Putamen (tissue), 1 donor: ENCODE results near the gene PPP1R8.
"Not testable (repeated sequence)": the region's sequence is repeated elsewhere in the genome, so short reads cannot be mapped to it uniquely, and the experiment has no call there.

Experiments
- DNase-seq: peaks from one replicate; pipeline ENCODE4 v3.0.0-alpha.2; 2016; ENCODE audit warnings: low spot score

Gene PPP1R8

GRCh38 chr1:27830621-27831440 lies at the start of gene PPP1R8:
Gene PPP1R8 (plus strand): TSS chr1:27830782. CDS start chr1:27830836, 54 bp downstream.
- peak; percentile 96 for DNase-seq

DNA sequence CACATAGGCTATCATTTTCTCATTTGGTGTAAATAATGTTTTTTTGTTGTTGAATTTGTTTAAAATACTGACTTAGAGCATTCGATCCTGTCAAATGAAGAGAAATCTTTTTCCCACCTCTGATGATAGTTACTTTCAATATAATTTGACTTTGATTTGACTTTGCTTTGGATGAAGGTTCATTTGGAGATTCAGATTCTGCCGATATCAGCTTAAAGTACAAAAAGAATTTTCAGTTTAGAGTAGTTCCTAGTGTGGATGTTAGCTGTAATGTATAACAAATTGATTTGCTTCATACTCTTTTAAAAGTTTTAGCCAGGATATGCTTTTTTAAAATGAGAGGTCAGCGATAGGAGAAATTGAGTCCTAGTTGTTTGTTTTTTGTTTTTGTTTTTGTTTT lies 47.6 kb upstream of the PPP1R8 start:
- no peak for DNase-seq

- no peak for DNase-seq
Measured at GRCh38 chr1:27784700-27785099, 45.9 kb upstream of the PPP1R8 start.

DNA sequence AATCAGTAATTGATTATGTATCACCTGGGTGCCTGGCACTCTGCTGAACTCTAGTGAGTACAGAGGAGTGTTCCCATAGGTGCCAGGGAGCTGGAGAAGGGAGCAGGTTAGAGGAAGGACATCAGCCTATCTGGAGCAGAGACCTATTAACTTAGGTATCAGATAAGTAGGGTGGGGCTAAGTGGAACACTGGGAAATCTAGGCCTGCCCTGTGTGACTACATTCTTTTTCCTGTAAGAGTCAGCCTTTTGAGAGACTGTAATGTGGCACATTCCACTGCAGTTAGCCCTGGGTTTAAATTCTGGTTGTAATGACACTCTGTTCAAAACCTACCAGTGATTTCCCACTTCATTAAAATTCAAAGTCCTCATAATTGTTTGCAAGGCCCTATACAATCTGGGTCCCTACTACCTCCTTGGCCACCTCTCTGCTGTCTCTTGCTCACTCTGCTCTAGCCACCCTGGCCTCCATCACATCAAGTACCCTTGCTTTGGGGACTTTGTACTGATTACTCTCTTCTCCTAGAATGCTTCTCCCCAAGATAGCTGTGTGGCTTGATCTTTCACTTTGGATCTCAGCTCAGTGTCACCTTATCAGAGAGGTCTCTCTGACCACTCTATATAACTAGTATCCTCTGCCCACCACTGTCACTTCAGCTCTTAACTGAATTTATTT lies 44.7 kb upstream of the PPP1R8 start:
- no peak for DNase-seq

- DNase-seq: no peak
Measured at GRCh38 chr1:27787895-27788294, 42.7 kb upstream of the PPP1R8 start.

DNA sequence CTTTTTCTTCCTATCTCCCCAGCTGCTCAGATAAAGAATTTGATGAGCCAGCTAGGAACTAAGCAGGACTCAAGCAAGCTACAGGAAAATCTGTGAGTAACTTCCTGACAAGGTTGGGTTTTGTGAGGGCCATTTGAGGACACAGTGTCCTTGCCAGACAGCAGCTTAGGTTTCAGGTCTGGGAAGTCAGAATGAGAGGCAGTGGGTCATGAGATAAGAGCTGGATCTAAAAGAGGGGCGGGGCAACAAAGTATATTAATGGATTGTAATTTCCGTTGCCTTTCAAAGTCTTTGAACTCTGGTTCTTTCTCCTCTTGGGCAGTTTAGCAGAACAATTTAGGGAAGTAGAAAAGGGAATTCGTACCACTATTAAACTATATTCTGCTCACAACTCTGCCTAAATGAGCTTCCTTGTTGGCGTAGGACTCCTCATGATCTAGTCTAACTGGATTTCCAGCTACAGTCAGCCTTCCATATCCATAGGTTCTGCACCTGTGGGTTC lies 41.0 kb upstream of the PPP1R8 start:
- DNase-seq: peak; percentile 12

DNA sequence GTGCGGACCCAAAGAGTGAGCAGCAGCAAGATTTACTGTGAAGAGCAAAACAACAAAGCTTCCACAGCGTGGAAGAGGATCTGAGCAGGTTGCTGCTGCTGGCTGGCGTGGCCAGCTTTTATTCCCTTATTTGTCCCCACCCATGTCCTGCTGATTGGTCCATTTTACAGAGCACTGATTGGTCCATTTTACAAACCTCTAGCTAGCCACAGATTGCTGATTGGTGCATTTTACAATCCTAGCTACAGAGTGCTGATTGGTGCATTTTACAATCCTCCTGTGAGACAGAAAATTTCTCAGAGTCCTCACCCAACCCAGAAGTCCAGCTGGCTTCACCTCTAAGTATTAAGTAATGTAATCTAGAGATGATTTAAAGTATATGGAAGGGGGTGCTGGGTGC lies 40.3 kb upstream of the PPP1R8 start:
- DNase-seq: not testable (repeated sequence)

DNA sequence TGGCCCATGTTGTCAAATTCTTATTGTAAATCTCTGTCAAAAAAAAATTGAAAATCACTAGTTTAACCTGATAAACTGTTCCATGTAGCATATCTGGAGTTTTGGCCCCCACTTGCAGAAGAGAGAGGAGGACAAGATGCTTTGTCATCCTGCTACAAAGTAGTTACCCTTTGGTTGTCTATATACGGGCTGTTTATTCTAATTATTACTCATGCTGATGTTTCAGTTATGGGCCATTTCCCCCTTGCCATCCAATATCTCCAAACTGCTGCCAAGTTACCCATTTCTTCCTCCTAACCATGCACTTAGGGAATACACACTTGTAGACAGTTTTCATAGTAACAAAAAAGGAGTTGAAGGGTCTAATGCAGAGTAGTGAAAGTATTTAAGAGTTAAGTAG lies 35.0 kb upstream of the PPP1R8 start:
- DNase-seq: no peak

DNA sequence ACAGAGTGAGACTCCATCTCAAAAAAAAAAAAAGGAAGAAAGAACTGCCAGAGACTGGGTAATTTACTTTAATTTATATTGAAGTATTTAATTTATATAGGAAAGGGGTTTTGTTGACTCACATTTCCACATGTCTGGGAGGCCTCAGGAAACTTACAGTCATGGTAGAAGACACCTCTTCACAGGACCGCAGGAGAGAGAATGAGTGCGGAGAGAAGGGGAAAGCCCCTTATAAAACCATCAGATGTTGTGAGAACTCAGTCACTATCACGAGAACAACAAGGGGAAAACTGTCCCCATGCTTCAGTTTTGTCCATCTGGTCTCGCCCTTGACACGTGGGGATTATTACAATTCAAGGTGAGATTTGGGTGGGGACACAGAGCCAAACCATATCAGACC lies 25.8 kb upstream of the PPP1R8 start:
- no peak for DNase-seq

DNA sequence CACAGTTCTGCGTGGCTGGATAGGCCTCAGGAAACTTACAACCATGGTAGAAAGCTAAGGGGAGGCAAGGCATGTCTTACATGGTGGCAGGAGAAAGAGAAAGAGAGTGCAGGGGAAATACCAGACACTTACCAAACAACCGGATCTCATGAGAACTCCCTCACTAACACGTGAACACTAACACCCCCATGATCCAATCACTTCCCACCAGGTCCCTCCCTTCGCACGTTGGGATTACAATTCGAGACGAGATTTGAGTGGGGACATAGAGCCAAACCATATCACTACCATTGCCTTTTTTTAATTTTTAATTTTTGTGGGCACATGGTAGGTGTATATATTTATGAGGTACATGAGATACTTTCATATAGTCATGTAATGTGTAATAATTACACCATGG lies 23.8 kb upstream of the PPP1R8 start:
- no peak for DNase-seq

GRCh38 chr1:27807385-27807784 lies 23.2 kb upstream of the PPP1R8 start:
- no peak for DNase-seq

GRCh38 chr1:27808131-27808530 lies 22.5 kb upstream of the PPP1R8 start:
- DNase-seq: not testable (repeated sequence)

DNA sequence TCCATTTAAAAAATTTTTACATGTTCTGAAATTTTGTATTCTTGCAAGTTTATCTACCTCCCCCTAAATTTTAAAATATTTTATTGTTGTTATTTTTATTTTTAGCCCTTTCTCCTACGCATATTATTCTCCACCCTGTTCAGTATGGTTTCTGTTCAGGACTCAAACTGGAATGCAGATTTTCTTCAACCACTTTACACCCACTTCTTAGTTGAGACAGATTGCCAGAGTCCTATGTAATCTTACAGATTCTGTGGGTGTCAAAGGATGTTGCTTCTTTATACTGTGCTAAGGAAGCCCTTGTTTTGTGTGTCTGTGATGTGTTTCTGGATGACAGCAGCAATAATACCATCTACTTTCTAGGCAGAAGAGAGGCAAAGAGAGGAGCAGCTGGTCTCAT lies 20.7 kb upstream of the PPP1R8 start:
- no peak for DNase-seq

- no peak for DNase-seq
Measured at GRCh38 chr1:27811741-27812500, 18.7 kb upstream of the PPP1R8 start.

DNA sequence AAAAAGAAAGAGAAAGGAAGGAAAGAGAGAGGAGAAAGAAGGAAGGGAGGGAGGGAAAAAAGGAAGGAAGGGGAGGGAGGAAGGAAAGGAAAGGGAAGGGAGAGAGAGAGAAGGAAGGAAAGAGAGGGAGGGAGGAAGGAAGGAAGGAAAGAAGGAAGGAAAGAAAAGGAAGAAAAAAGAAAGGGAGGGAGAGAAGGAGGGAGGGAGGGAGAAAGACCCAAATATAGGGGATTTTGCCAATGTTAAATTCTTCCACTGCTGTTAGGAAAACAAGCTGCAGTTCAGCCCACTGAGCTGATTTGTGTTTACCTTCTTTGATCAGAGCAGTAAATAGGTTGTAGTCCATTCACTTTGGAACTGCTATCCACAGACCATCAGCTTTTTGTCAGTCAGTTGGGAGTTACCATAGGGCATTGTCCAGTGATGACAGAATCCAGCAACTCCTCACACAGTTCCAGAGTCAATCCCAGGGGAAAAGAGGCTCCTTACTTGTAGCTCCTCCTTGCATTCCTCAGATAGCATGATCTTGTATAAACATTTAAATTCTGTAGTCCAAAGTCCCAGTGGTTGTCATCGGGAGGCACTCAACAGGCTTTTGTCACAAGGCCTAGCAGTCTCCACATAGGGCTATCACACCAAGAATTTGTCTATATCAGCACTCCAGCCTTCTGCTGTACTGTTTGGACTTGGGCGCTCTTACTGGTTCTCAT lies 13.5 kb upstream of the PPP1R8 start:
- DNase-seq: no peak

GRCh38 chr1:27821761-27822315 lies 8.7 kb upstream of the PPP1R8 start:
- no peak for DNase-seq

GRCh38 chr1:27823784-27824183 lies 6.8 kb upstream of the PPP1R8 start:
- no peak for DNase-seq

GRCh38 chr1:27824411-27824810 lies 6.2 kb upstream of the PPP1R8 start:
- no peak for DNase-seq

DNA sequence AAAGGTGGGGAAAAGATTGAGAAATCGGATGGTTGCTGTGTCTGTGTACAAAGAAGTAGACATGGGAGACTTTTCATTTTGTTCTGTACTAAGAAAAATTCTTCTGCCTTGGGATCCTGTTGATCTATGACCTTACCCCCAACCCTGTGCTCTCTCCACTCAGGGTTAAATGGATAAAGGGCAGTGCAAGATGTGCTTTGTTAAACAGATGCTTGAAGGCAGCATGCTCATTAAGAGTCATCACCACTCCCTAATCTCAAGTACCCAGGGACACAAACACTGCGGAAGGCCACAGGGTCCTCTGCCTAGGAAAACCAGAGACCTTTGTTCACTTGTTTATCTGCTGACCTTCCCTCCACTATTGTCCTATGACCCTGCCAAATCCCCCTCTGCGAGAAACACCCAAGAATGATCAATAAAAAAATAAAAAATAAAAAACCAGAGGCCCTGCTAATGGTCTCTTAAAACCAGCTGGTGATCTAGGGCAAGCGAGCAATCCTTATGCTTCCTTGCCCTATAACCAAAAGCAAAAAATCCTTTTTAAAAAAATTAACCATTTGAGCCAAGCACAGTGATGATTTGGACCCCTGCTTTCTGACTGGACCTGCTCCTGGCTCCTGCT lies 1.1 kb upstream of the PPP1R8 start:
- DNase-seq: not testable (repeated sequence)

DNA sequence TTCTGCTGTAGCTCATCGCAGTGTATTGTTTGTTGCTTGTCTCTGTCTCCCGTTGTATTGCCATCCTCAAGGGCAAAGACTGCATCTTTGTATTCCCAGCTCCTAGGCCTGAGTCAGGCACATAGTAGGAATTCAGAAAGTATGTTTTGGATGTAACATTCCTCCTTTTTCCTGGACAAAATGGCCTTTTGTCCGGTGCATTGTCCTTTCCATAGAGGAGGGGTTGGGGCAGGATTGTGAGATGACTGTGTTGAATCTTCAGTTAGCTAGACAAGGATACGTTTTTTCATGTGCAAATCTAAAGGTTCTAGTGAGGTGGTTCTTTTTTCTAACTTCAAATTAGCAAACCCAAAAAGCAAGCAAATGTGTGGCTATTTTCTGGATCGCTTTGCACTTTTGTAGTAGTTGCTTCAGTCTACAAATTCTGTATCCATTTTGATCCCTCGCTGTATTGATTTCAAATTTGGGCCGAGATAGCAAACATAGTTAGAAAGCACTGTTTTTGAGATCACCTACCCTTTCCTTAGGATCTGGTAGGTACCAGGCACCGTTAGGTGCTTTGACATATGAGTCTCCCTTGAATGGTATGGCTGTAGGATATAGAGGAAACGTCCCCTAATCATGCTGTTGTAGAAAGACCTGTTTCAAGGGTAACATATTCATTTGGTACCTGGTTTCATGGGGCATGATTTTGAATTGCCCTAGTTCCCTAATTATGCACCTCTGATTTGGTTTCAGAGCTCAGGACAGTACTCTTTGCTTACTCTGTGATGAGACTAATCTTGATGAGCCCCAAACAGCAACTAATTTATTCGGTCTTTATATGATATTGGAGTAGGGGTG lies 1.2 kb downstream of the PPP1R8 start:
- no peak for DNase-seq
